Ishikawa (cell line): Measurements from ENCODE around the gene STPG4.

Source experiments
- CEBPB ChIP-seq: IDR thresholded peaks from 2 replicates; pipeline ENCODE4 v1.6.1; 2012
- CREB1 ChIP-seq: IDR thresholded peaks from 2 replicates; pipeline ENCODE4 v1.6.1; 2012; ENCODE audit warnings: low read depth
- EP300 ChIP-seq: IDR thresholded peaks from 2 replicates; pipeline ENCODE4 v1.6.1; 2012; ENCODE audit warnings: borderline replicate concordance
- FOXM1 ChIP-seq: IDR thresholded peaks from 2 replicates; pipeline ENCODE4 v1.6.1; 2012; ENCODE audit warnings: low read depth, borderline replicate concordance
- NFIC ChIP-seq: IDR thresholded peaks from 2 replicates; pipeline ENCODE4 v1.6.1; 2012
- RAD21 ChIP-seq: IDR thresholded peaks from 2 replicates; pipeline ENCODE4 v1.6.1; 2012; ENCODE audit warnings: low read depth
- REST ChIP-seq: IDR thresholded peaks from 2 replicates; pipeline ENCODE4 v1.6.1; 2012; ENCODE audit warnings: low read depth, mild to moderate bottlenecking
- TAF1 ChIP-seq: IDR thresholded peaks from 2 replicates; pipeline ENCODE4 v1.6.1; 2012; ENCODE audit warnings: low read depth, mild to moderate bottlenecking
- TEAD4 ChIP-seq: IDR thresholded peaks from 2 replicates; pipeline ENCODE4 v1.6.1; 2012
- TF ChIP-seq, protein P1 (sequence below): IDR thresholded peaks from 2 replicates; pipeline ENCODE4 v1.6.1; 2012

- TF ChIP-seq EP300 (no peak), REST (no peak), FOXM1 (no peak), NFIC (no peak), CEBPB (no peak), TAF1 (no peak), RAD21 (no peak), CREB1 (no peak), TEAD4 (no peak)
- TF ChIP-seq, protein P1, sequence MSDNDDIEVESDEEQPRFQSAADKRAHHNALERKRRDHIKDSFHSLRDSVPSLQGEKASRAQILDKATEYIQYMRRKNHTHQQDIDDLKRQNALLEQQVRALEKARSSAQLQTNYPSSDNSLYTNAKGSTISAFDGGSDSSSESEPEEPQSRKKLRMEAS, result no peak
Observed at GRCh38 chr2:47160660-47161059, 5.6 kb upstream of the STPG4 start.
